ENCODE results near the gene CCL26.
A peak's percentile ranks its signal among the peaks of the same experiment; 100 is the strongest.
"Not testable (repeated sequence)": the region's sequence is repeated elsewhere in the genome, so short reads cannot be mapped to it uniquely, and the experiment has no call there.

CCL26 gene

DNA sequence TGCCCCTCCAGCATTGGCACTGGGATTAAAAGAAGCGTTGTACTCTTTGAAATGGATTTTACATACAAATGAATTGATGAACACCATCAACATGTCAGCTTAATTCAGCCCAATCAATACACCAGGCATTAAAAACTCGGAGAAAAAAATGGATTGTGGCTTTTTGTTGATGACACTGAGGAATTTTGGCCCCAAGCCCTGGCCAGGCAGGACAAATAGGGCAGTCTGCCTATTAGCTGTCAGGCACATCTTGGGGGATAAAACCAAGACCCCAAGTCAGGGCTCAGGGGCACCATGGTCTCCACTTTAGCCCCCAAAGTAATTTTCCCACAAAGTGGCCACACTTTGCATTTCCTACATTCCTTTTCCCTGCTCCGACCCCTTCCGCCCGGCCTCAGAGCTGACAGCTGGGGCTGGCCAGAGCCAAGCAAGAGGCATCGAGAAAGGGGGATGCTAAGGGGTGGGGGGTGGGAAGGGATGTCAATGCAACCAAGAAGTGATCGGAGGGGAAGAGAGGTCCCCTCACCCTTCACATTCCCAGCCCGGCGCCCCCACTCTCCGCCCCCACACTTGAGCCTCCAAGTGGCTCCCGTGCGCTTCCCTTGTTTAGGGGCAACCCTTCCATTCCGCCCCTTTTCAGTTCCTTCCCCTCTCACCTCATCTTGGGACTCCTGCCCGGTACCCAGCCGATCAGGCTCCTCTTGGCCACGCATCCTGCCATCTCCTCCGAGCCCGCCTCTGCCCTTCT, 34.0 kb downstream of the CCL26 start:
- no peak for DNase-seq

DNA sequence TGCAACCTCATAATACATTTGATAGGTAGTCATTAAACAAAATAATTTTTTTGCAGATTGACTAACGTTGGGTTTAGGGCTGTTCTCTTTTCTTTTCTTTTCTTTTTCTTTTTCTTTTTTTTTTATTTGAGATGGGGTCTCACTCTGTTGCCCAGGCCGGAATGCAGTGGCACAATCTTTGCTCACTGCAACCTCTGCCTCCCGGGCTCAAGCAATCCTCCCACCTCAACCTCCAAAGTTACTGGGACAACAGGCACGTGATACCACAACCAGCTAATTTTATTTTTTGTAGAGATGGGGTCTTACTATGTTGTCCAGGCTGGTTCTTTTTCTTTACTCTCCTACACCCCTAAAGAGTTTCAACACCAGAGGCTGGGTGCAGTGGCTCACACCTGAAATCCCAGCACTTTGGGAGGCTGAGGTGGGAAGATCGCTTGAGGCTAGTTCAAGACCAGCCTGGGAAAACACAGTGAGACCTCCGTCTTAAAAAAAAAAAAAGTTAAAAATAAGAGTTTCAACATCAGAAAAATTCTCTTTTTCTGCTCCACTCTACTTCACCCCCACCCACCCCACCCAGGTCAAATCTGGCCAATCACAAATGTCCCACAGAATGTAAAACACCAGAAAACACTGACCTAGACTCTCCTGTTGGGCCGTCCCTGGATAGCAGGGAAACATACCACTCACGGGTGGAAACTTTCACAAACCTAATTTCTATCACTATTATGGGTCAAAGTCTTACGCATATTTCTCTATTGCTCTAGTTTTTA, 36.2 kb downstream of the CCL26 start:
- DNase-seq: no peak

DNA sequence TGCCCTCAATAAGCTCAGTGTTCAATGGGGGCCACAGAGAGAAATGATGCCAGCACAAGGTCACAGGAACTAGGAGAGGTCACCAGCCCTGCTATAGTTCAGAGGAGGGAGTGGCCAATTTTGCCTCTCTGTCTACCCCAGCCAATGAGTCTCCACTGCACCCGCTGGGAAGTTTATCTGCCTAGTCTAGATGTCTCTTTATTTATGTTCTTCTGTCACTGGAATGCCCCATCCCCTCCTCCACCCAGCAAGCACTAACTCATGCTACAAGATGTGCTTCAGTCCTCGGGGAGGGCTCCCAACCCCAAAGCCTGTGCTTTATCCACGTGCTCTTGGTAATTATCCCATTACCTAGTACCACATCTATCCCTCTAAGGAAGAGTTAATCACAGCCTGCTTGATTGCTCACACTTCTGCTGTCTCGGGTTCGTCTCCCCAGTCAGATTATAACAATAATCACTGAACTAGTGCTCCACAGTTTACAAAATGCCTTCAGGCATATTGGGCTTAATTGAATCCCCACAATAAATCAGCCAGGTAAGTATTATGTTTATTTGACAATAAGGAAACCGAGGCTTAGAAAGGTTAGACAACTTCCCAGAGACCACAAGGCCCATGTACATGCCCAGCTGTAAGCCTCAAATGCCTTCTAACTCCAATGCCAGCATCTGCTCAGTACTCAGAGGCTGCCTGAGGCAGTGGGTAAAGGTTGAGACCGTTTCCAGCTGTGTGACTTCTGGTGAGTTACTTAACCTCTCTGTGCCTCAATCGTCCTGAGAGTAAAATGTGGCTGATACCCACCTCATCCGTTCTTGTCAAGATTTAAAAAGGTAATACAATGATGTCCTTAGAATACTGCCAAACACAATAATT, 37.2 kb downstream of the CCL26 start:
- no peak for DNase-seq

DNA sequence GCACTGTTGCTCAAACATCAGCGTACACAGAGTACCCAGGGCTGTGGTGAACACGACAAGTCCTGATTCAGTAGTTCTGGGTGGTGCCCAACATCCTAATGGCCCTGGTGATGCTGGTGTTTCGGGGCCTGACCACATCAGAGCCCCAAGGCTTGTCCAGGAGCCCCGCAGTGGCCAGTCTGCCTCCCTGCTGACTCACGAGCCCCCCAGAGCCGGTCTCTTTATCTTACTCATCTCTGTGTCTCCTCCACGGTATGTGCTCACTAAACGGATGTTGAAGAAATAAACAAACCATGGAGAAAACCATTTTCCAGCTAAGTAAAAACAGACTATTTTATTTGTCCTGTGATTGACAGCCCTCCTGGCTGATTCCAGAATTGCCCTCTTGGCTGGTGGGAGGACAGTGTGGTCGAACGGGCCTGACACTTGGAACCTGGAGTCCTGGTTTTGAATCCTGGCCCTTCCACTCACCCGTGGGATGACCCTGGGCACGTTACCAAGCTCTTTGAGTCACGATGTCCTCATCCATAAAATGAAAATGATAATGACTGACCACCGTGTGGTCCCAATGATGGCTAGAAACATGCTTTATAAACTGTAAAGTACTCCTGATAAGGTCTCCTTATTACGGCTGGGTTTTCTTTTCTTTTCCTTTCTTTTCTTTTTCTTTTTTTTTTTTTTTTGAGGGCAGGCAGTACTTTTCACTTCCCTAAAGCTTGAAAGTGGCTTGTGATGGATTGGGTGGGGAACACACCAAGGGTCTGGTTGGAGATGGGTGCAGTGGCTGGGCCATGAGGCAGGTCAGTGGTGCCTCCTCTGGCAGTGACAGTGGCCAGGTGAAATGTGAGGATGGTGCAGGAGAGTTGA, 39.0 kb downstream of the CCL26 start:
- DNase-seq: no peak

DNA sequence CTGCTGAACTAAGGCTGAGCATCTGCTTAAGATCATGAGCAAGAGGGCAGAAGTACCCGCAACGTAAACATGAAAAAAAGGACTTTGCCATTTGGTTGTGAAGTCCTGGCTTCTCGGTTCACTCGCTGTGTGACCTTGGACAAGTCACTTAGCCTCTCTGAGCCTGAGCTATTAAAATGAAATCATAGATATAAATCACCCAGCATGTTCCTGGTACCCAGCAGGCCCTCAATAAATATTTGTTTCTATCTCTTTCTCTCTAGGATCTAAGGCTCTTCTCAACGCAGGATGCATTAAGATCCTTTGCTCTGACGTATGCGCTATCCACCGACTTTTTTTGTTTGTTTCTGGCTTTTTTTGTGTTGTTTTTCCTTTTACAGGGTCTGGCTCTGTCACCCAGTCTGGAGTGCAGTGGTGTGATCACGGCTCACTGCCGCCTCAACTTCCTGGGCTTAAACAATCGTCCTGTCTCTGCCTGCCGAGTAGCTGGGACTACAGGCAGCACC, 39.9 kb downstream of the CCL26 start:
- no peak for DNase-seq

DNA sequence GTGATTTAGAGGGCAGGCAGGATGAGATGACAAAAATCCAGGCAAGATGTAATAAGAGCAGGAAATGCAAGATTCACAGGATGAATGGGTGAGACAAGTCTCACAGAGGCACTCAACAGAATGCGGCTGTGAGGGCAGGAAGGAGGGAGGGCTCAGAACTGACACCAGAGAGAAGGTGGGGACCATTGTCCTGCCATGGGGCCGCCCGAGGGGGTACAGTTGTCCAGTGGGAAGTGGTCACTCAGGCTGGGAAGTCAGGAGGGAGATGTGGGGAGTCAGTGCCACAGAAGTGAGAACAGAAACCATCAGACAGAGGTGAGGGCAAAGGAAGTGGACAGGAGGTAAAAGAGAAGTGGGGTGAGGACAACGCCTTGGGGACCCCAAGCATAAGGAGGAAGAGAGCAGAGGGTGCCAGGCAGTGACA, 42.1 kb downstream of the CCL26 start:
- DNase-seq: no peak

DNA sequence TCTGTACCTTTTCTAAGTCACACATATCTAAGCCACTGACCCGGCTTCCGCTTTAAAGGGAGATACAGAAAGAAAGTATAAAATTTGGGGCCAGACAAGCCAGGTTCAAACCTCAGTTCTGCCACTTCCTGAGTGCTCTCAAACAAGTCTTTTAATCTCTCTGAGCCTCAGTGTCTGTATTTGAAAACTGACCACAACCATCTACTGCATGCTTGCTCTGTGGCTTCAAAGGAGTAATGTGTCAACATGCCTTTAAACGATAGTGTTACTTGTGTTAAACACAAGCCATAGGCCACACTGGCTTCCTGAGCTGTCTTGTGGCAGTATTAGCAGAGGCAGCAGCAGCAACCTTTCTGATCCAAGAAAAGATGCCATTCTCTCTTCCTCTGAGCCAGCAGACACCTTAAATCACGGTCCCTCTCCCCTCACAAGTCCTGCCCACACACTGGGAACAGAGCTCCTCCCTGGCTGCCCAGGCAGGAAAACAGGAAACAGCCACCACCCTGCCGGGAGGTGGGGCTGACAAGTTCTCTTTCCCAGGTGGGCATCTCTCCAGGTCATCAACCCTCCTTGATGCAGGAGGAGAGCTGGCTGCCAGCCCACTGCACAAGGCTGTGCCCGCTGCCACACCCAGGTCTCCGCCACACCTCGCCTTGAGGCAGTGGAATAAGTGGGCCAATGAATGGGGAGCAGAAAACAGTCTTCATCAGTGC, 44.0 kb downstream of the CCL26 start:
- DNase-seq: peak; percentile 33

DNA sequence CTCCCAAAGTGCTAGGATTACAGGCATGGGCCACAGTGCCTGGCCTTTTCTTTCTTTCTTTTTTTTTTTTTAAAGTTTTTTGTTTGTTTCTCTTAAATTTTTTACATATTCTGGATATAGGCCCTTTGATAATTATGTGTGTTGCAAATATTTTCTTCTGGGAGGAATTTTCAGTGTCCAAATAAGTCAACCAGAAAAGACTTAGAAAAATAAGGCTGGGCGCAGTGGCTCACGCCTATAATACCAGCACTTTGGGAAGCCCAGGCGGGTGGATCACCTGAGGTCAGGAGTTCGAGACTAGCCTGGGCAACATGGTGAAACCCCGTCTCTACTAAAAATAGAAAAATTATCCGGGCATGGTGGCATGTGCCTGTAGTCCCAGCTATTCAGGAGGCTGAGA, 44.7 kb downstream of the CCL26 start:
- DNase-seq: not testable (repeated sequence)

DNA sequence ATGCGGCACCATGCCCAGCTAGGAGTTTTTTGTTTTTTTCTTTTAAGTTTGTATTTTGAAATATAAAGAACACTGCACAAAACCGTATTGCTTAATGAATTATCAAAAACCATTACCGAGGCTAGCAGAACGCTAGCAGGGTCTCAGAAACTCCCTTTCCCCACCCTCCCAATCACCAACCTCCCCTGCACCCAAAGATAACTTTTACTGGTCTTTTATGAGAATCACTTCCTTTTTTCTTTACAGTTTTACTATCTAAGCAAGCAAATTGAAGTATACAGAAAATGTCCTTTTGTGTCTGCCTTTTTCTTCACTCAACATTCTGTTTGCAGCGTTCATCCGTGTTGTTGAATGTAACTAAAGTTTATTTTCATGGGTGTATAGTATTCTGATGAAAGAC, 46.7 kb downstream of the CCL26 start:
- no peak for DNase-seq

DNA sequence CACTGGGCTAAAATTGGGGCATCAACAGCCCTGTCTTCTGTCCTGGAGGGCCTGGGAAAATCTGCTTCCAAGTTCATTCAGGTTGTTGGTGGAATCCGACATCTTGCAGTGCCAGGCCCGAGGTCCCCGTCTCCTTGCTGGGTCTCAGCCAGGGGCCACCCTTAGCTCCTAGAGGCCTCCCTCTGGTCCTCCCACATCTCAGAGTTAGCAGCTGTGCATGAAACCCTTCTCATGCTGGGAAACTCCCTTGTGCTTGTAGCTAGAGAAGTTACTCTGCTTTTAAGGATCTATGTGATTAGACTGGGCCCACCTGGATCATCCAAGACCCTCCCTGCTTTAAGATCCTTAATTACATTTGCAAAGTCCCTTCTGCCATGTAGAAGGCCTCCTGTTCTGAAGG, 48.6 kb downstream of the CCL26 start:
- DNase-seq: no peak

DNA sequence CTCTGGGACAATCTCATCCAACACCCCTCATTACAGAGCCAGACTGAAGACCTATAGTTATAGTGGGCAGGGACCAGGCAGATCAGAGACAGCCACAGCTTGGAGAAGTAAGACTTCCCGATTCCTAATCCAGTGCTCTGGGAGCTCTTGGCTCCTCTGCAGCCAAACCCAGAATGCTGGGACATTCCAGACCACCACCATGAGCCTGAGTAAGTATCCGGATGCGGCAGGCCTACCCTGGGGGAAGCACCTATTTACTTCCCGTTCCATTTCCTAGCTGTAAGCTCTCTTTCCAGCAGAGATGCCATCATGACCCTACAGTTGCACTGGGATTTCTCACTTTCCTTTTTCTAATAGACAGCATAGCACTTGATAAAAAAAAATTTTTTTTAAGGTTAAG, 49.6 kb downstream of the CCL26 start:
- DNase-seq: no peak

DNA sequence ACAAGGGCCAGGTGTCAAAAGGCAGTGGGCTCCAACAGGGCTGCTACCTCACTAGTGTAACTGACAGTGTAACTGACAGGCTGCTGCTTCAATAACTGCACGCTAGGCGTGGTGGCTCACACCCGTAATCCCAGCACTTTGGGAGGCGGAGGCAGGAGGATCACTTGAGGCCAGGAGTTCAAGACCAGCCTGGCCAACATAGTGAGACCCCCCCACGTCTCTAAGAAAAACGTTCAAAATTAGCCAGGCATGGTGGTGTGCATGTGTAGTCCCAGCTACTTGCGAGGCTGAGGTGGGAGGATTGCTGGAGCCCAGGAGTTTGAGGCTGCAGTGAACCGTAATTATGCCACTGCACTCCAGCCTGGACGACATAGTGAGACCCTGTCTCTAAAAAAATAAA, 50.1 kb downstream of the CCL26 start:
- not testable (repeated sequence) for DNase-seq

DNA sequence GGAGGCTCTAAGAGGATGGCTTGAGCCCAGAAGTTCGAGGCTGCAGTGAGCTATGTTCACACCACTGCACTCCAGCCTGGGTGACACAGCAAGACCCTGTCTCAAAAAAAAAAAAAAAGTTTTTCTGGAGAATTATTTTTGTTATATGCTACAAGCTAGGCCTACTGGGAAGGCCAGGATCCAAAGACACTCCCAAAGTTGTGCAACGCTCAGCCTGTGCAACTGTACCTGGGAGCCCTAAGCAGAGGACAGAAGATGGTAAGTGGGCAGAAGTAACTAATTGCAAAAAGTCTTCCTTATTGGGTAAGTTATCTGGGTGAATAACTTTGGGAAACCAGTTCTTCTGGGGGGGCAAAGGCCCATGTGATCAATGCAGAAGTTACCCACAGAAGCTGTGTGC, 50.6 kb downstream of the CCL26 start:
- no peak for DNase-seq

DNA sequence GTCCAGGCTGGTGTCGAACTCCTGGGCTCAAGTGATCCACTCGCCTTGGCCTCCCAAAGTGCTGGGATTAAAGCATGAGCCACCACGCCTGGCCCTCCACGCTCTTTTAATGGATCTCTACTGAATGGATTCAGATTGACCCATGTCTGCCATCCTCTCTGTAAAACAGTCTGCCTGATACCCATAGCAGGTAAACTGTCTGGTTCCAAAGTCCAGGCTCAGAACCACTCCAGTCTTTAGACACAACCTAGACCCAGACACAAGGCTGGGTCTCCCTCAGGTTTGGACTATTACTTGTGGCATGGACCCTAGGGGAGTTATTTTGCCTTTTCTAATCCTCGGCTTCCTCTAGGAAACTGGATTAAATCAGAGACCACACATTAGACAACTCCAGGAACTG, 52.4 kb downstream of the CCL26 start:
- DNase-seq: no peak
